ENCODE measurements around the gene RASA3. TPM values are rescaled to one million over a fixed set of nuclear protein-coding genes. Genes with fewer than 3 reads are reported as not detected.

RASA3 gene
- total RNA-seq, 2 donors from 2014 or later: 4.4 to 7.2 TPM

GRCh38 chr13:113943821-113944565, 188.4 kb downstream of the RASA3 start:
- Histone ChIP-seq H3K36me3 (no peaks in the 10 kb centered on the region), H3K27ac (no peak overlapping the region), H3K4me3 (no peak overlapping the region), H3K9ac (ENCODE audit: low read depth in 2 of 2, low read length in 2 of 2) (no peak overlapping the region), H3K27me3 (no peaks in the 10 kb centered on the region), H3K9me3 (no peaks in the 10 kb centered on the region), H3K4me1 (no peaks in the 10 kb centered on the region)
- no peak for TF ChIP-seq CTCF (IDR thresholded peaks at IDR 0.05)
- intact Hi-C loops (cut with DNase I): no loop called here
- no peak for DNase-seq

GRCh38 chr13:113942591-113943103, 189.8 kb downstream of the RASA3 start:
- TF ChIP-seq CTCF (IDR thresholded peaks at IDR 0.05): no peak
- intact Hi-C loops (cut with DNase I): no loop called here
- Histone ChIP-seq H3K4me1 (no peaks in the 10 kb centered on the region), H3K27me3 (no peaks in the 10 kb centered on the region), H3K9ac (ENCODE audit: low read depth in 2 of 2, low read length in 2 of 2) (no peak overlapping the region), H3K36me3 (no peaks in the 10 kb centered on the region), H3K27ac (no peak overlapping the region), H3K9me3 (no peaks in the 10 kb centered on the region), H3K4me3 (no peak overlapping the region)
- DNase-seq: no peak

- Histone ChIP-seq H3K9me3 (no peaks in the 10 kb centered on the region), H3K4me3 (no peak overlapping the region), H3K4me1 (no peaks in the 10 kb centered on the region), H3K9ac (ENCODE audit: low read depth in 2 of 2, low read length in 2 of 2) (no peak overlapping the region), H3K36me3 (no peaks in the 10 kb centered on the region), H3K27me3 (no peaks in the 10 kb centered on the region), H3K27ac (no peak overlapping the region)
- DNase-seq: no peak
- TF ChIP-seq CTCF (IDR thresholded peaks at IDR 0.05): no peak
- intact Hi-C loops (cut with DNase I): no loop called here
Measured at GRCh38 chr13:113941571-113942191, 190.7 kb downstream of the RASA3 start.

- Histone ChIP-seq H3K27me3 (no peaks in the 10 kb centered on the region), H3K36me3 (no peaks in the 10 kb centered on the region), H3K27ac (no peak overlapping the region), H3K4me3 (no peak overlapping the region), H3K9ac (ENCODE audit: low read depth in 2 of 2, low read length in 2 of 2) (no peak overlapping the region), H3K9me3 (no peaks in the 10 kb centered on the region), H3K4me1 (no peaks in the 10 kb centered on the region)
- DNase-seq: no peak
- intact Hi-C loops (cut with DNase I): no loop called here
- TF ChIP-seq CTCF (IDR thresholded peaks at IDR 0.05): no peak
Measured at GRCh38 chr13:113939944-113940297, 192.5 kb downstream of the RASA3 start.

GRCh38 chr13:113939129-113939943, 193.1 kb downstream of the RASA3 start:
- no peaks in the 10 kb centered on the region for H3K9me3 ChIP-seq
- TF ChIP-seq CTCF (IDR thresholded peaks at IDR 0.05): no peak
- no peaks in the 10 kb centered on the region for H3K4me1 ChIP-seq
- H3K27ac ChIP-seq: no peak overlapping the region
- H3K4me3 ChIP-seq: no peak overlapping the region
- H3K36me3 ChIP-seq: no peaks in the 10 kb centered on the region
- intact Hi-C loops (cut with DNase I): no loop called here
- DNase-seq: no peak
- no peaks in the 10 kb centered on the region for H3K27me3 ChIP-seq
- H3K9ac ChIP-seq (ENCODE audit: low read depth in 2 of 2, low read length in 2 of 2): no peak overlapping the region

Measured in colonic mucosa (tissue), 4 donors.